Keratinocyte (primary cell): ENCODE data around the gene ELOA.

Source experiments
- EZH2 ChIP-seq: IDR thresholded peaks from one replicate; pipeline ENCODE4 v1.6.1; 2012; ENCODE audit warnings: inconsistent platforms, mild to moderate bottlenecking, low read length, moderate library complexity
- TF ChIP-seq, protein P1 (sequence below), 3 experiments: IDR thresholded peaks in 1 of 3; conservative IDR thresholded peaks in 1 of 3; optimal IDR thresholded peaks in 1 of 3; 2 replicates in 2 of 3; 3 replicates in 1 of 3; pipeline versions ENCODE3 to v1.5.1; 2011; ENCODE audit warnings: low read length in 3 of 3, mild to moderate bottlenecking in 3 of 3, moderate library complexity in 2 of 3, control low read depth in 1 of 3, inconsistent platforms in 1 of 3; ENCODE audit not compliant: insufficient read depth in 2 of 3; ENCODE audit errors: extremely low read depth in 1 of 3

DNA sequence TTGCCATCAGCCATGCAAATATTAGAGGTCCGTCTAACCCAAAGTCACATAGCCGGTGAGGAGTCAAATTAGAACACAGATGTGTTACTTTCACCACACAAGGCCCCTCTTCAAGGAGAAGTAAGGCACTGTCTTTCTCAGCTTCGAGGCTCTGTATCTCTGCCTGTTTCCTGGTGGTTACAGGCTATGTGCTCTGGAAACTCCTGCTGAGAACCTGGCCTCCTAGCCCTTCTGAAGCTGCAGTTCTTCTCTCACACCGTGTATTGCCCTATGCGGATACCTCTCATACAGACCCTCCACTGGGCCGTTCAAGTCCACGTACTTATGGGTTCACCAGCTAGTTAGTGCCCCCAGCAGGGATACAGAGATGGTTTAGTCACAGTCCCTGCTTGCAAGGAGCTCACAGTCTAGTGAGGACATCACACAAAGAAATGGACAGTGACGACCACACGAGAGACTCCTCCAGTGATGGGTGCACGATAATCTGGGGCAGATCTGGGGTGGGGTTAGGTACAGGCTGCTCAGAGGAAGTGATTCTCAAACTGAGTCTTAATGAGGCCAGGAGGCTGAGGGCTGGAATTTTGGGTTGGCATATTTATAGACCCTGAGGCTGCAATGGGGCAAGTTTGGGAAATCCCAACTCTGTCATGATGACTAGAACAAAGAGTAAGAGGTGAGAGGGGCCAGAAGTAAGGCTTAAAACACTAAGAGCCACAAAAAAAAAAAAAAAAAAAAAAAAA, 22.8 kb upstream of the ELOA start:
- TF ChIP-seq, protein P1, sequence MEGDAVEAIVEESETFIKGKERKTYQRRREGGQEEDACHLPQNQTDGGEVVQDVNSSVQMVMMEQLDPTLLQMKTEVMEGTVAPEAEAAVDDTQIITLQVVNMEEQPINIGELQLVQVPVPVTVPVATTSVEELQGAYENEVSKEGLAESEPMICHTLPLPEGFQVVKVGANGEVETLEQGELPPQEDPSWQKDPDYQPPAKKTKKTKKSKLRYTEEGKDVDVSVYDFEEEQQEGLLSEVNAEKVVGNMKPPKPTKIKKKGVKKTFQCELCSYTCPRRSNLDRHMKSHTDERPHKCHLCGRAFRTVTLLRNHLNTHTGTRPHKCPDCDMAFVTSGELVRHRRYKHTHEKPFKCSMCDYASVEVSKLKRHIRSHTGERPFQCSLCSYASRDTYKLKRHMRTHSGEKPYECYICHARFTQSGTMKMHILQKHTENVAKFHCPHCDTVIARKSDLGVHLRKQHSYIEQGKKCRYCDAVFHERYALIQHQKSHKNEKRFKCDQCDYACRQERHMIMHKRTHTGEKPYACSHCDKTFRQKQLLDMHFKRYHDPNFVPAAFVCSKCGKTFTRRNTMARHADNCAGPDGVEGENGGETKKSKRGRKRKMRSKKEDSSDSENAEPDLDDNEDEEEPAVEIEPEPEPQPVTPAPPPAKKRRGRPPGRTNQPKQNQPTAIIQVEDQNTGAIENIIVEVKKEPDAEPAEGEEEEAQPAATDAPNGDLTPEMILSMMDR (optimal IDR thresholded peaks at IDR 0.05 in 1 of 3, IDR thresholded peaks at IDR 0.05 in 1 of 3, conservative IDR thresholded peaks at IDR 0.05 in 1 of 3; ENCODE audit: extremely low read depth in 1 of 3, insufficient read depth in 2 of 3, low read length in 3 of 3): no peak
- no peak for TF ChIP-seq EZH2
